ENCODE data around the gene DNAJC5.

- TF ChIP-seq GATA2 (IDR thresholded peaks at IDR 0.05; ENCODE audit: low read depth, low read length): no peak
- no peak for TF ChIP-seq GATA3 (IDR thresholded peaks at IDR 0.05; ENCODE audit: low read depth, low read length)
These were observed 1.6 kb downstream of the DNAJC5 start for GRCh38 chr20:63896264-63897105.
